Measurements from ENCODE around the gene PCGF1.
A peak's percentile ranks its signal among the peaks of the same experiment; 100 is the strongest.
"Not testable (repeated sequence)": the region's sequence is repeated elsewhere in the genome, so short reads cannot be mapped to it uniquely, and the experiment has no call there.

PCGF1 gene

DNA sequence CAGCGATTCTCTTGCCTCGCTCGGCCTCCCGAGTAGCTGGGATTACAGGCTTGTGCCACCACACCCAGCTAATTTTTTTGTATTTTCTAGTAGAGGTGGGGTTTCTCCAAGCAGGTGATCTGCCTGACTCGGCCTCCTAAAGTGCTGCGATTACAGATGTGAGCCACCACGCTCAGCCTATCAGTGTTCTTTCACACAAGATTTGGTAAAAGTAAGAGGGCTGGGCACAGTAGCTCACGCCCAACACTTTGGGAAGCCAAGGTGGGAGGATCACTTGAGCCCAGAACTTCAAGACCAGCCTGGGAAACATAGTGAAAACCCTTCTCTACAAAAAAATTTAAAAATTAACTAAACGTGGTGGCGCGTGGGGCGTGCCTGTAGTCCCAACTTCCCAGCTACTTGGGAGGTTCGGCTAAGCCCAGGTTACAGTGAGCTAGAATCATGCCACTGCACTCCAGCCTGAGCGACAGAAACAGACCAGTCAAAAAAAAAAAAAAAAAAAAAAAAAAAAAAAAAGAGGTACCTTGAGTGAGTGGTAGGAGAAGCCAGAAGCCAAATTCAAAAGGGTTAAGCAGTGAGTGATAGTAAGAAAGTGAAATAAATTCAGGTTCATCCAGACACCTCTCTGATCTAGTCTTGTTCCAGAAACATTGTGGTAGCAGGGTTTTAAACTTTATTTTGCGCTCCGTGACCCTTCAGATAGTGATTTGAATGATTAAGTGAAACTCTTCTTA, 36.0 kb downstream of the PCGF1 start:
- FAIRE-seq, result no peak
- DNase-seq (ENCODE audit: insufficient read length, low spot score), result no peak
- no peak for TF ChIP-seq POLR2A (IDR thresholded peaks at IDR 0.05; ENCODE audit: low read depth, low read length)
- TF ChIP-seq TAF1 (IDR thresholded peaks at IDR 0.05; ENCODE audit: low read depth, low read length), result no peak
- no peak for TF ChIP-seq PAX5 (IDR thresholded peaks at IDR 0.05; ENCODE audit: insufficient read depth, low read length, severe bottlenecking)
- no peak for TF ChIP-seq POLR2AphosphoS5 (IDR thresholded peaks at IDR 0.05; ENCODE audit: low read depth, low read length)
- TF ChIP-seq SPI1 (IDR thresholded peaks at IDR 0.05; ENCODE audit: low read depth, low read length), result no peak
- TF ChIP-seq POU2F2 (IDR thresholded peaks at IDR 0.05; ENCODE audit: low read depth, low read length), result no peak

DNA sequence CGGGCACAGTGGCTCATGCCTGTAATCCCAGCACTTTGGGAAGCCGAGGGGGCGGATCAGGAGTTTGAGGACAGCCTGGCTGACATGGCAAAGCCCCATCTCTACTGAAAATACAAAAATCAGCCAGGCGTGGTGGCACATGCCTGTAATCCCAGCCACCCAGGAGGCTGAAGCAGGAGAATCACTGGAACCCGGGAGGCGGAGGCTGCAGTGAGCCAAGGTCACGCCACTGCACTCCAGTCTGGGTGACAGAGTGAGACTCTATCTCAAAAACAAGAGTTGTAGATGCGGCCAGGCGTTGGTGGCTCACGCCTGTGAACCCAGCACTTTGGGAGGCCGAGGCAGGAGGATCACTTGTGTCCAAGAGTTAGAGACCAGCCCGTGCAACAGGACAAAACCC, 36.8 kb downstream of the PCGF1 start:
- not testable (repeated sequence) for FAIRE-seq; DNase-seq (ENCODE audit: insufficient read length, low spot score)

DNA sequence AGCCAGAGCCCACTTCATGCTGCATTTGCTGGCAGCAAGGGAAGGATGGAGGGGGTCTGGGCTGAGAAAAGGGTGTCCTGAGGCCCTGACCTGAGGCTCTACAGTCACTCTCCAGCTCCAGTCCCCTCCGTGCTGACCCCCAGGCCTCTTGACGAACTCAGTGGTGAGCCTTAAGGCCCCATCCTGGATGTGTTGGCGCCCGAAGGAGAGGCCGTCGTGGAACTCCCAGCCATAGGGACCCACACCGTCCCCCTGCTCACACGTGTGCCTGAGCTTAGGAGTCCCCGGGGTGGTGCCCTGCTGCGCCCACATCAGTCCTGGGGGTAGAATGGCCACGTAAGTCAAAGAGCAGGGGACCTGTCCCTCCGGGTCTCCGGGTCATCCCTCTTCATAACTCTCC, 43.1 kb downstream of the PCGF1 start:
- no peak for DNase-seq (ENCODE audit: insufficient read length, low spot score)
- no peak for TF ChIP-seq POLR2AphosphoS5 (IDR thresholded peaks at IDR 0.05; ENCODE audit: low read depth, low read length)
- no peak for FAIRE-seq

DNA sequence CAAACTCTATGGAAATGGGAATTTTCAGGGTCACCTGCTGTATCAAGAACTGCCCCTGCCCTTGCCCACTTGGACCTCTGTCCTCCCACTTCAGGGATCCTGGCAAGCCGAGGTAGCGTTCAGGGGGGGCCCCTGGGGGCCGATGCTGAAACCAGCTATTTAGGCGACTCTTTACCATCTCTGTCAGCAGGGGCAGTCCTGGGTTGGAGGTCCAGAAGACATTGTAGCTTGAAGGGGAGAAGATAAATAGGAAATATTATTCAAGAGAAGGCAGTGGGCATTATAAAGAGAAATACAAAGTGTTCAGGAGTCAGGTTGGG, 44.7 kb downstream of the PCGF1 start:
- no peak for FAIRE-seq
- TF ChIP-seq POLR2A (IDR thresholded peaks at IDR 0.05; ENCODE audit: low read depth, low read length), result no peak
- no peak for TF ChIP-seq POU2F2 (IDR thresholded peaks at IDR 0.05; ENCODE audit: low read depth, low read length)
- no peak for TF ChIP-seq PAX5 (IDR thresholded peaks at IDR 0.05; ENCODE audit: insufficient read depth, low read length, severe bottlenecking)
- TF ChIP-seq POLR2AphosphoS5 (IDR thresholded peaks at IDR 0.05; ENCODE audit: low read depth, low read length), result no peak
- TF ChIP-seq TAF1 (IDR thresholded peaks at IDR 0.05; ENCODE audit: low read depth, low read length), result no peak
- TF ChIP-seq SPI1 (IDR thresholded peaks at IDR 0.05; ENCODE audit: low read depth, low read length), result no peak
- DNase-seq (ENCODE audit: insufficient read length, low spot score), result no peak

- TF ChIP-seq POU2F2 (IDR thresholded peaks at IDR 0.05; ENCODE audit: low read depth, low read length), result no peak
- peak; percentile 27; the same call in 1 of the 2 replicates for TF ChIP-seq POLR2AphosphoS5 (IDR thresholded peaks at IDR 0.05; ENCODE audit: low read depth, low read length)
- no peak for TF ChIP-seq POLR2A (IDR thresholded peaks at IDR 0.05; ENCODE audit: low read depth, low read length)
- no peak for FAIRE-seq
- no peak for DNase-seq (ENCODE audit: insufficient read length, low spot score)
Observed at GRCh38 chr2:74462054-74462785, 45.3 kb downstream of the PCGF1 start.

GRCh38 chr2:74461187-74462053, 46.1 kb downstream of the PCGF1 start:
- no peak for DNase-seq (ENCODE audit: insufficient read length, low spot score)
- FAIRE-seq, result no peak
- TF ChIP-seq TAF1 (IDR thresholded peaks at IDR 0.05; ENCODE audit: low read depth, low read length) (no peak), PAX5 (IDR thresholded peaks at IDR 0.05; ENCODE audit: insufficient read depth, low read length, severe bottlenecking) (no peak), SPI1 (IDR thresholded peaks at IDR 0.05; ENCODE audit: low read depth, low read length) (no peak), POLR2AphosphoS5 (IDR thresholded peaks at IDR 0.05; ENCODE audit: low read depth, low read length) (no peak), POLR2A (IDR thresholded peaks at IDR 0.05; ENCODE audit: low read depth, low read length) (no peak), POU2F2 (IDR thresholded peaks at IDR 0.05; ENCODE audit: low read depth, low read length) (no peak)

DNA sequence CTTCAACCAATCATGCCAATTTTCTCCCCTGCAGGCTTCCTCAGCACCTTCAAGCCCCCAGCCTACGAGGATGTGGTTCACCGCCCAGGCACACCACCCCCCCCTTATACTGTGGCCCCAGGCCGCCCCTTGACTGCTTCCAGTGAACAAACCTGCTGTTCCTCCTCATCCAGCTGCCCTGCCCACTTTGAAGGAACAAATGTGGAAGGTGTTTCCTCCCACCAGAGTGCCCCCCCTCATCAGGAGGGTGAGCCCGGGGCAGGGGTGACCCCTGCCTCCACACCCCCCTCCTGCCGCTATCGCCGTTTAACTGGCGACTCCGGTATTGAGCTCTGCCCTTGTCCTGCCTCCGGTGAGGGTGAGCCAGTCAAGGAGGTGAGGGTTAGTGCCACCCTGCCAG, 47.3 kb downstream of the PCGF1 start:
- DNase-seq (ENCODE audit: insufficient read length, low spot score); FAIRE-seq: not testable (repeated sequence)

- 0 out of 2 replicates have a peak, but pooled peaks have one; percentile 33 for TF ChIP-seq POLR2A (IDR thresholded peaks at IDR 0.05; ENCODE audit: low read depth, low read length)
- peak; percentile 74 for TF ChIP-seq POLR2AphosphoS5 (IDR thresholded peaks at IDR 0.05; ENCODE audit: low read depth, low read length)
- FAIRE-seq, result not testable (repeated sequence)
Observed at GRCh38 chr2:74459503-74460118, 47.9 kb downstream of the PCGF1 start.

DNA sequence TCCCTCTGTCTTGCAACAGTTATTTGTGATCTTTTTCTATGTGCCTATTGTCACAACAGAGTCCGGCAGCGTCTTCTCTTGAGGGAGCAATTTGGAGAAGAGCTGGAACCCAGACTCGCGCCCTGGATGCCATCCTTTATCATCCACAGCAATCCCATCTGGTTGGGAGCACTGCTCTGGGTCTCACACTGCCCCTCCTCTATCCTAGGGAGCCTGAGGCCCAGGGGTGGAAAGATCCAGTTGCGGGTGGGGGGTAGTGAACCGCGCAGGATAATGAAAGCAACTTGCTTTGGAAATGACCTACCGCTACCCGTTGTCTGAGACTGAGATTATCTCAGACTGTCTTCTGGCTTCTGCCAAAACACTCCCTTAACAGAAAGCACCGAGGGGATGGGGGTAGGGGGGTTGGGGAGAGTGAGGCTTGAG, 48.5 kb downstream of the PCGF1 start:
- TF ChIP-seq PAX5 (IDR thresholded peaks at IDR 0.05; ENCODE audit: insufficient read depth, low read length, severe bottlenecking) (no peak), SPI1 (IDR thresholded peaks at IDR 0.05; ENCODE audit: low read depth, low read length) (no peak), TAF1 (IDR thresholded peaks at IDR 0.05; ENCODE audit: low read depth, low read length) (no peak), POU2F2 (IDR thresholded peaks at IDR 0.05; ENCODE audit: low read depth, low read length) (no peak), POLR2A (IDR thresholded peaks at IDR 0.05; ENCODE audit: low read depth, low read length) (no peak), POLR2AphosphoS5 (IDR thresholded peaks at IDR 0.05; ENCODE audit: low read depth, low read length) (no peak)
- FAIRE-seq, result no peak
- DNase-seq (ENCODE audit: insufficient read length, low spot score), result no peak

More at GRCh38 chr2:74459503-74460118, 47.9 kb downstream of the PCGF1 start:
- not testable (repeated sequence) for DNase-seq (ENCODE audit: insufficient read length, low spot score)
